HepG2 (cell line): ENCODE measurements around the gene NEGR1.

Experiments
- EP300 ChIP-seq, 3 experiments: sonication (generic) in 1 of 3; formaldehyde crosslinking in 1 of 3; IDR thresholded peaks; 2 replicates each; pipeline versions ENCODE4 v1.5.1 to v1.6.1; 2011 to 2020; ENCODE audit warnings: low read depth in 2 of 3, low read length in 2 of 3, borderline replicate concordance in 1 of 3, improper control_type of control experiment in 1 of 3, mild to moderate bottlenecking in 1 of 3, missing genetic modification reagents in 1 of 3, moderate library complexity in 1 of 3
- ESRRA ChIP-seq: sonication (generic); formaldehyde crosslinking; IDR thresholded peaks from 2 replicates; pipeline ENCODE4 v1.5.1; 2020; ENCODE audit warnings: mild to moderate bottlenecking, low read depth, missing genetic modification reagents
- MYC ChIP-seq: sonication (generic); formaldehyde crosslinking; IDR thresholded peaks from 2 replicates; pipeline ENCODE4 v1.9.0; 2021; ENCODE audit warnings: missing genetic modification reagents, borderline replicate concordance
- POLR2A ChIP-seq, 2 experiments: IDR thresholded peaks; 2 replicates each; pipeline ENCODE4 v1.6.1; 2011; ENCODE audit warnings: low read depth in 2 of 2, low read length in 2 of 2, mild to moderate bottlenecking in 1 of 2, moderate library complexity in 1 of 2; ENCODE audit not compliant: insufficient read depth in 1 of 2
- RELA ChIP-seq: sonication (generic); formaldehyde crosslinking; IDR thresholded peaks from 2 replicates; pipeline ENCODE4 v1.4.0; 2020; ENCODE audit warnings: missing genetic modification reagents
- SNRNP70 ChIP-seq: fragments of 200-400 bp; formaldehyde crosslinking; IDR thresholded peaks from 2 replicates; pipeline ENCODE4 v1.6.1; 2017; ENCODE audit warnings: mild to moderate bottlenecking, low read depth, low read length, moderate library complexity
- ZNF605 ChIP-seq: sonication (generic); formaldehyde crosslinking; IDR thresholded peaks from 2 replicates; pipeline ENCODE4 v1.8.0; 2022; ENCODE audit warnings: mild to moderate bottlenecking, missing genetic modification reagents
- TF ChIP-seq, protein P1 (sequence below): sonication (generic); formaldehyde crosslinking; IDR thresholded peaks from 2 replicates; pipeline ENCODE4 v1.5.0; 2020; ENCODE audit warnings: mild to moderate bottlenecking, missing genetic modification reagents, moderate library complexity
- TF ChIP-seq, protein P2 (sequence below): sonication (generic); formaldehyde crosslinking; IDR thresholded peaks from 2 replicates; pipeline ENCODE4 v1.4.0; 2020; ENCODE audit warnings: missing genetic modification reagents
- TF ChIP-seq, protein P3 (sequence below): sonication (generic); formaldehyde crosslinking; IDR thresholded peaks from 2 replicates; pipeline ENCODE4 v1.5.0; 2020; ENCODE audit warnings: mild to moderate bottlenecking, low read depth, missing genetic modification reagents, borderline replicate concordance

DNA sequence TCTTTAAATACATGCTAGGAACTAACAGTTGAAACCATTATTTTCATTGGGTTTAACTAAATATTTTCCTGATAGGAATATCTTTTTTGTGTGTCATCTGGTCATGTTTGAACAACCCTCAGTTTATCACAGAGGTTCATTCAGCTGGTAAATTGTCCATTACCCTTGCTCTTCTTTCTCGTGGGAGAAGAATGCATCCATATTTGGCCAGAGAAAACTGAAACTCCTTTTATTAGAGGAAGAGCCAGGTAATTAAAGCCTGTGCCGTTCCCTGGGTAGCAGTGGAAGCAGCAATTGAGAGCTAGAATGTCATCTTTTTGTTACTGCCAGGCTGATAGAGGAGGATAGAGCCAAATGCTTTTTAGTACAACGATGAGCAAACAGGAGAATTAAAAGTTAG, 614.3 kb downstream of the NEGR1 start:
- TF ChIP-seq RELA (CRISPR knock-in tag) (no peak), SNRNP70 (no peak), POLR2A (IDR thresholded peaks at IDR 0.05; ENCODE audit: insufficient read depth in 1 of 2, low read depth in 2 of 2, low read length in 2 of 2) (no peak), ESRRA (CRISPR knock-in tag) (no peak), EP300 (IDR thresholded peaks at IDR 0.05; ENCODE audit: low read depth in 2 of 2, low read length in 2 of 2) (no peak), EP300 (CRISPR knock-in tag; IDR thresholded peaks at IDR 0.05; ENCODE audit: borderline replicate concordance) (no peak), MYC (CRISPR knock-in tag) (no peak), ZNF605 (CRISPR knock-in tag) (no peak)
- TF ChIP-seq, protein P1, sequence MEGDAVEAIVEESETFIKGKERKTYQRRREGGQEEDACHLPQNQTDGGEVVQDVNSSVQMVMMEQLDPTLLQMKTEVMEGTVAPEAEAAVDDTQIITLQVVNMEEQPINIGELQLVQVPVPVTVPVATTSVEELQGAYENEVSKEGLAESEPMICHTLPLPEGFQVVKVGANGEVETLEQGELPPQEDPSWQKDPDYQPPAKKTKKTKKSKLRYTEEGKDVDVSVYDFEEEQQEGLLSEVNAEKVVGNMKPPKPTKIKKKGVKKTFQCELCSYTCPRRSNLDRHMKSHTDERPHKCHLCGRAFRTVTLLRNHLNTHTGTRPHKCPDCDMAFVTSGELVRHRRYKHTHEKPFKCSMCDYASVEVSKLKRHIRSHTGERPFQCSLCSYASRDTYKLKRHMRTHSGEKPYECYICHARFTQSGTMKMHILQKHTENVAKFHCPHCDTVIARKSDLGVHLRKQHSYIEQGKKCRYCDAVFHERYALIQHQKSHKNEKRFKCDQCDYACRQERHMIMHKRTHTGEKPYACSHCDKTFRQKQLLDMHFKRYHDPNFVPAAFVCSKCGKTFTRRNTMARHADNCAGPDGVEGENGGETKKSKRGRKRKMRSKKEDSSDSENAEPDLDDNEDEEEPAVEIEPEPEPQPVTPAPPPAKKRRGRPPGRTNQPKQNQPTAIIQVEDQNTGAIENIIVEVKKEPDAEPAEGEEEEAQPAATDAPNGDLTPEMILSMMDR (CRISPR knock-in tag) = no peak
- TF ChIP-seq, protein P2, sequence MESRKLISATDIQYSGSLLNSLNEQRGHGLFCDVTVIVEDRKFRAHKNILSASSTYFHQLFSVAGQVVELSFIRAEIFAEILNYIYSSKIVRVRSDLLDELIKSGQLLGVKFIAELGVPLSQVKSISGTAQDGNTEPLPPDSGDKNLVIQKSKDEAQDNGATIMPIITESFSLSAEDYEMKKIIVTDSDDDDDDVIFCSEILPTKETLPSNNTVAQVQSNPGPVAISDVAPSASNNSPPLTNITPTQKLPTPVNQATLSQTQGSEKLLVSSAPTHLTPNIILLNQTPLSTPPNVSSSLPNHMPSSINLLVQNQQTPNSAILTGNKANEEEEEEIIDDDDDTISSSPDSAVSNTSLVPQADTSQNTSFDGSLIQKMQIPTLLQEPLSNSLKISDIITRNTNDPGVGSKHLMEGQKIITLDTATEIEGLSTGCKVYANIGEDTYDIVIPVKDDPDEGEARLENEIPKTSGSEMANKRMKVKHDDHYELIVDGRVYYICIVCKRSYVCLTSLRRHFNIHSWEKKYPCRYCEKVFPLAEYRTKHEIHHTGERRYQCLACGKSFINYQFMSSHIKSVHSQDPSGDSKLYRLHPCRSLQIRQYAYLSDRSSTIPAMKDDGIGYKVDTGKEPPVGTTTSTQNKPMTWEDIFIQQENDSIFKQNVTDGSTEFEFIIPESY (CRISPR knock-in tag) = no peak
- TF ChIP-seq, protein P3, sequence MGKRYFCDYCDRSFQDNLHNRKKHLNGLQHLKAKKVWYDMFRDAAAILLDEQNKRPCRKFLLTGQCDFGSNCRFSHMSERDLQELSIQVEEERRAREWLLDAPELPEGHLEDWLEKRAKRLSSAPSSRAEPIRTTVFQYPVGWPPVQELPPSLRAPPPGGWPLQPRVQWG (CRISPR knock-in tag) = no peak
